HG03342 (cell line): ENCODE measurements around the gene ASB14.

Experiments used
- ATAC-seq: cut with Tn5 transposase; IDR thresholded peaks from one replicate; pipeline ENCODE4 v1.9.1; 2021; ENCODE audit warnings: mild to moderate bottlenecking, moderate library complexity; ENCODE audit not compliant: unreplicated experiment

ASB14 gene

DNA sequence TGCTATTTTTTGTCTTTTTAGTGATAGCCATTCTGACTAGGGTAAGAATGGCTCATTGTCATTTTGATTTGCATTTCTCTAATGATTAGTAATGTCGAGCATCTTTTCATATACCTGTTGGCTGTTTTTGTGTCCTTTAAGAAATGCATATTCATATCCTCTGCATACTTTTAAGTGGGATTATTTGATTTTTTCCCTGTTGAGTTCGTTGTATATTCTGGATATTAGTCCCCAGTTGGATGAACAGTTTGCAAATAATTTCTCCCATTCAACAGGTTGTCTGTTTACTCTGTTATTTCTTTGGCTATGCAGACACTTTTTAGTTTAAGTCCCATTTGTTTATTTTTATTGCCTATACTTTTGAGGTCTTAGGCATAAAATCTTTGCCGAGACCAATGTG is 30.6 kb downstream of the ASB14 start:
- ATAC-seq: no peak

DNA sequence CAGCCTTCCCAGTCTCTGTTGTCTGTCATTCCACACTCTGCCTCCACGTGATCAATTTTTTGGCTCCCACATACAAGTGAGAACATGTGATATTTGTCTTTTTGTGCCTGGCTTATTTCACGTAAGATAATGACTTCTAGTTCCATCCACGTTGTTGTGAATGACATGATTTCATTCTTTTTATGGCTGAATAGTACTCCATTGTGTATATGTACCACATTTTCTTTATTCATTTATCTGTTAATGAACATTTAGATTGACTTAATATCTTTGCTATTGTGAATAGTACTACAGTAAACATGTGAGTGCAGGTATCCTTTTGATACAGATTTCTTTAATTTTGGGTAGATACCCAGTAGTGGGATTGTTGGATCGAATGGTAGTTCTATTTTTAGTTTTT is 31.4 kb downstream of the ASB14 start:
- no peak for ATAC-seq

- ATAC-seq: no peak
These were observed 34.8 kb downstream of the ASB14 start for GRCh38 chr3:57257678-57258077.

GRCh38 chr3:57256844-57257243 is 35.6 kb downstream of the ASB14 start:
- ATAC-seq: no peak

- ATAC-seq: no peak
These were observed 40.1 kb downstream of the ASB14 start for GRCh38 chr3:57252404-57252803.

- ATAC-seq: no peak
These were observed 47.5 kb downstream of the ASB14 start for GRCh38 chr3:57244946-57245345.

- ATAC-seq: peak; percentile 53
These were observed 57.6 kb downstream of the ASB14 start for GRCh38 chr3:57234613-57235575.

DNA sequence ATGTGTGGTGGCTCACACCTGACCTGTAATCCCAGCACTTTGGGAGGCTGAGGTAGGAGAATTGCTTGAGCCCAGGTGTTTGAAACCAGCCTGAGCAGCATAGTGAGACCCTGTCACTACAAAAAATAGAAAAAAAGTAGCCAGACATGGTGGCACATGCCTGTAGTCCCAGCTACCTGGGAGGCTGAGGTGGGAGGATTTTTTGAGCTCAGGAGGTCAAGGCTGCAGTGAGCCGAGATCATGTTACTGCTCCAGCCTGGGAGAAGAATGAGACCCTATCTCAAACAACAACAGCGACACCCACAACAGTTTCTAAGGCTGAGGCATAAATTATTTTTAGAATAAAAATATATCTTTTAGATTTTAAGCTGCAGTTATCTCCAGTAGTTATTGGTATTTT is 58.7 kb downstream of the ASB14 start:
- no peak for ATAC-seq

DNA sequence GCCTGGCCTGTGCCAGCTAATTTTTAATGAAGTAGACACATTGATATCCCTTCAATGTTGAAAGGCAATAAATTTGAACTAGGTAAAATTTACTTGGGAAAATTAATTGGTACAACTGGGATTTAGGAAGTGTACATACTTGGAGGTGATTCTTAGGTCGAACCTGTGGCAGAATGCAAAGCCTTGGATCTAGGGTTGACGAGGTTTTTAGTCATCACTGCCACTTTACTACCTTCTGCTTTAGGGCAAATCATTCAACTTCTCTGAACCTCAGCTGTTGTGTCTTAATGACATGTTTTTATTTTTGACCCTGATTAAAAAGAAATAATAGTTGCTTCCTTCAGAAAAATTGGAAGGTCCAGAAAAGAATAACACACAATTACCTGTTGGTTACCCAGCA is 62.5 kb downstream of the ASB14 start:
- no peak for ATAC-seq

DNA sequence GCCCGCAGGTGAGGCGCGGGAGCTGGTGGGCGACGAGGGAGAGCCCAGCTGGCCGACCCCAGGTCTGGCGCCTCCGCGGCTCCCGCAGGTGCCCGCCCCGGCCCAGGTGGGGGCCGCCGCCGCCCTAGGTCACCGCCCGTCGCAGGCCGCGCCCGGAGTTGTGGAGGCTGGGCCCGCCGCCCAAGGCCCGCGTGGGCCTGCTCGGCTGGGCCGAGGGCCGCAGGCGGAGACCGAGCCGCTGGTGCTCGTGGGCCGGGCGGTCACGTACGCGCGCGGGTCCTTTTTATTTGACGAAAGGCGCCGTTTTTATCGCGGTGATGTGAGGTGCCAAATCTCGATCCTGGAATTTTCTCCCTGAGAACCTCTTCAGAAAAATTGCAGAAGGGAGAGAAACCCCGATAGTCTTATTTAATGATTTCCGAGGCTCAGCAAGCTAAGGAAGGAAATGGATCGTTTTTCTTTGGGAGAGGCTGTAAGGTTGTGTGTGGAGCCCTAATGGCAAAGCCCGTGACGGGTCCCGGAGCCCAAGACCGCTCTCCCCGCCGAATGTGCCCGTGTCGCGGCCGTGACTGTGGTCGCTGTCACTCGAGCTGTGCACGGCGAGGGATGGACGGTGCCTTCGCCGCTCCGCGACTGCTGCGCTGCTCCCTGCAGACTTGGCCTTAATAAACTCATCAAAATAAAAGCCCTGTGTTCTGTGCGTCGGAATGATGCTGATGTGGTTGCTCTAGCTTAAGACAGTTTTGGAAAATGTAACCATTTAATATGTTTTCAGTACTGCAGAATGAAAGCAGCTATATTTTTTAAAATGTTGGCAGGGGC is 64.3 kb downstream of the ASB14 start:
- peak; percentile 32 for ATAC-seq

- ATAC-seq: peak; percentile 92
These were observed 65.1 kb downstream of the ASB14 start, which contains the start of gene APPL1 for GRCh38 chr3:57227204-57227929. Gene APPL1, plus strand, starts transcription at chr3:57227729. Its CDS starts 155 bp downstream, at chr3:57227884.

DNA sequence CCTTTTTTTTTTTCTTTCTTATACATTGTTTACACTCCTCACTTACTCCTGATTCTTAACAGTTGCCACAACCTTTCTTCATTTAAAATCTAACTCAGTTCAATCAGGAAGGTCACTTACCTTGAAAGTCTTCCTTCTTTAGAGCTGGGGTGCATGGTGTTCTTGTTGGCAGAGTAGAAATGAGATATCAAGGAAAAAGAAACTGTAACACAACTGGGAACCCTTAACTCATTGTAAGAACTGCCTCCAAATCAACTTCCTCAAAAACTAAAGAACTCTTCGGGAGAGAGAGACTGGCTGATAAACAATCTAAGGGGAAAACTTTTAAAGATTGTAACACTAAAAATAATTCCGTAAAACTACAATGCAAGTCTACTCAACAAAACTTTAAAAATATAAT is 66.3 kb downstream of the ASB14 start:
- ATAC-seq: no peak

DNA sequence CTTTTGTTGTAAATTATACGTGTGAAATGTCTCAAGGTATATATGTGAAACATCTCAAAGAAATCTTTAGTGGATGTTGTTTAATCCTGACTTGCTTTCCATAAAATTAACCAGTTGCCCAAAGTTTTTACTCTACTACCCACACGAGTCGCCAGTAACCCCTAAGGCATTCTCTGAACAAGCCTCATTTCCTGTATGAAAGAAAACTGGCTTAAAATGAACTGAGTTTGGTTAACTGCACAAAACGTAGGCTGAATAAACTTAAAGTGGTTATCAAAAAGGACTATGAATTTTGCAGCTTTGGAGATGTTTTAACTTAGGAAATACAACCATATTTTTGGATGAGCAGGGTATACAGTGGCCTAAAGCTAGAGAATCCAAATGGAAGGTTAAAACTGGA is 67.6 kb downstream of the ASB14 start:
- no peak for ATAC-seq

GRCh38 chr3:57221883-57222282 is 70.6 kb downstream of the ASB14 start:
- no peak for ATAC-seq
